Measurements from ENCODE around the gene SLC34A3. TPM values are rescaled to one million over a fixed set of nuclear protein-coding genes. Genes with fewer than 3 reads are reported as not detected.
"Not testable (repeated sequence)": the region's sequence is repeated elsewhere in the genome, so short reads cannot be mapped to it uniquely, and the experiment has no call there.

SLC34A3 gene
- total RNA-seq, 1 donor from 2014 or later: 0.09 TPM

- Histone ChIP-seq H3K27me3 (ENCODE audit: insufficient read depth, low read length) (no peaks in the 10 kb centered on the region), H4K20me1 (ENCODE audit: insufficient read depth, low read length) (peaks cover 40% of the 10 kb centered on the region), H3K79me2 (ENCODE audit: insufficient read depth, low read length) (peaks cover 37% of the 10 kb centered on the region), H3K27ac (ENCODE audit: low read depth, low read length) (no peak overlapping the region), H3K36me3 (ENCODE audit: insufficient read depth, low read length) (peaks cover 6% of the 10 kb centered on the region), H3K4me2 (ENCODE audit: low read length) (peak overlapping the region; percentile 93), H3K4me1 (ENCODE audit: insufficient read depth, low read length) (peaks cover 18% of the 10 kb centered on the region), H2AFZ (ENCODE audit: low read depth, low read length) (no peak overlapping the region), H3K9ac (ENCODE audit: low read length) (no peak overlapping the region), H3K4me3 (ENCODE audit: insufficient read depth, low read depth, low read length) (no peak overlapping the region), H3K9me3 (ENCODE audit: insufficient read depth, low read depth, low read length) (no peaks in the 10 kb centered on the region)
- no peaks in the 10 kb centered on the region for H3K27me3 Mint-ChIP-seq (ENCODE audit: low read depth, unreplicated experiment)
- peak overlapping the region; percentile 20 for H3K4me3 Mint-ChIP-seq (ENCODE audit: unreplicated experiment)
- no peaks in the 10 kb centered on the region for H3K9me3 Mint-ChIP-seq (ENCODE audit: unreplicated experiment)
- TF ChIP-seq CTCF (IDR thresholded peaks at IDR 0.05; ENCODE audit: insufficient read depth, low read depth, low read length) (no peak), EZH2 (IDR thresholded peaks at IDR 0.05; ENCODE audit: insufficient read depth, low read length) (no peak)
- no peak for FAIRE-seq
- peaks cover 8% of the 10 kb centered on the region for H3K36me3 Mint-ChIP-seq (ENCODE audit: low read depth, unreplicated experiment)
- peaks cover 10% of the 10 kb centered on the region for H3K4me1 Mint-ChIP-seq (ENCODE audit: low read depth, unreplicated experiment)
- peak overlapping the region; percentile 75 for H3K27ac Mint-ChIP-seq (ENCODE audit: unreplicated experiment)
- no peak for DNase-seq (ENCODE audit: low read depth)
These were observed 7.3 kb downstream of the SLC34A3 start for GRCh38 chr9:137237759-137238726.

- H3K9me3 Mint-ChIP-seq (ENCODE audit: unreplicated experiment); H3K27me3 ChIP-seq (ENCODE audit: insufficient read depth, low read length); H3K27me3 Mint-ChIP-seq (ENCODE audit: low read depth, unreplicated experiment); H3K36me3 ChIP-seq (ENCODE audit: insufficient read depth, low read length); FAIRE-seq; H3K36me3 Mint-ChIP-seq (ENCODE audit: low read depth, unreplicated experiment); DNase-seq (ENCODE audit: low read depth); H3K9me3 ChIP-seq (ENCODE audit: insufficient read depth, low read depth, low read length): not testable (repeated sequence)
- H3K27ac Mint-ChIP-seq (ENCODE audit: unreplicated experiment): peak overlapping the region; percentile 86
- Histone ChIP-seq H3K4me1 (ENCODE audit: insufficient read depth, low read length) (peaks cover 25% of the 10 kb centered on the region), H3K4me2 (ENCODE audit: low read length) (peak overlapping the region; percentile 93), H3K27ac (ENCODE audit: low read depth, low read length) (peak overlapping the region; percentile 87), H3K79me2 (ENCODE audit: insufficient read depth, low read length) (peaks cover 54% of the 10 kb centered on the region), H3K4me3 (ENCODE audit: insufficient read depth, low read depth, low read length) (peak overlapping the region; percentile 80), H3K9ac (ENCODE audit: low read length) (peak overlapping the region; percentile 85), H2AFZ (ENCODE audit: low read depth, low read length) (peak overlapping the region; percentile 71), H4K20me1 (ENCODE audit: insufficient read depth, low read length) (peaks cover 56% of the 10 kb centered on the region)
- peak overlapping the region; percentile 84 for H3K4me3 Mint-ChIP-seq (ENCODE audit: unreplicated experiment)
- peaks cover 19% of the 10 kb centered on the region for H3K4me1 Mint-ChIP-seq (ENCODE audit: low read depth, unreplicated experiment)
These were observed 9.0 kb downstream of the SLC34A3 start for GRCh38 chr9:137239541-137240200.

GRCh38 chr9:137240318-137240840 is 9.7 kb downstream of the SLC34A3 start:
- peaks cover 54% of the 10 kb centered on the region for H3K79me2 ChIP-seq (ENCODE audit: insufficient read depth, low read length)
- peak; percentile 52 for DNase-seq (ENCODE audit: low read depth)
- H3K9ac ChIP-seq (ENCODE audit: low read length): peak overlapping the region; percentile 85
- no peaks in the 10 kb centered on the region for H3K9me3 ChIP-seq (ENCODE audit: insufficient read depth, low read depth, low read length)
- TF ChIP-seq CTCF (IDR thresholded peaks at IDR 0.05; ENCODE audit: insufficient read depth, low read depth, low read length) (no peak), EZH2 (IDR thresholded peaks at IDR 0.05; ENCODE audit: insufficient read depth, low read length) (no peak)
- H3K4me2 ChIP-seq (ENCODE audit: low read length): peak overlapping the region; percentile 93
- peak overlapping the region; percentile 87 for H3K27ac ChIP-seq (ENCODE audit: low read depth, low read length)
- Mint-ChIP-seq H3K4me3 (ENCODE audit: unreplicated experiment) (peak overlapping the region; percentile 84), H3K9me3 (ENCODE audit: unreplicated experiment) (no peaks in the 10 kb centered on the region), H3K27ac (ENCODE audit: unreplicated experiment) (no peak overlapping the region), H3K36me3 (ENCODE audit: low read depth, unreplicated experiment) (peaks cover 8% of the 10 kb centered on the region), H3K4me1 (ENCODE audit: low read depth, unreplicated experiment) (peaks cover 19% of the 10 kb centered on the region), H3K27me3 (ENCODE audit: low read depth, unreplicated experiment) (no peaks in the 10 kb centered on the region)
- H3K27me3 ChIP-seq (ENCODE audit: insufficient read depth, low read length): no peaks in the 10 kb centered on the region
- H3K36me3 ChIP-seq (ENCODE audit: insufficient read depth, low read length): peaks cover 9% of the 10 kb centered on the region
- peak overlapping the region; percentile 71 for H2AFZ ChIP-seq (ENCODE audit: low read depth, low read length)
- peaks cover 25% of the 10 kb centered on the region for H3K4me1 ChIP-seq (ENCODE audit: insufficient read depth, low read length)
- no peak for FAIRE-seq
- H4K20me1 ChIP-seq (ENCODE audit: insufficient read depth, low read length): peaks cover 62% of the 10 kb centered on the region
- peak overlapping the region; percentile 80 for H3K4me3 ChIP-seq (ENCODE audit: insufficient read depth, low read depth, low read length)
